PFSK-1 (cell line): Measurements from ENCODE around the gene SLC12A6.

Experiments
- POLR2AphosphoS5 ChIP-seq: IDR thresholded peaks from 2 replicates; pipeline ENCODE4 v1.6.1; 2012; ENCODE audit warnings: low read depth, mild to moderate bottlenecking, control low read depth, low read length, moderate library complexity
- REST ChIP-seq, 2 experiments: IDR thresholded peaks; 2 replicates each; pipeline versions ENCODE4 v1.6.1 to v1.8.0; 2011 to 2012; ENCODE audit warnings: low read depth in 2 of 2, low read length in 2 of 2, control low read depth in 1 of 2, inconsistent platforms in 1 of 2, mild to moderate bottlenecking in 1 of 2, moderate library complexity in 1 of 2; ENCODE audit not compliant: insufficient read depth in 1 of 2
- TAF1 ChIP-seq: IDR thresholded peaks from 2 replicates; pipeline ENCODE4 v1.6.1; 2012; ENCODE audit warnings: low read length, control low read depth, borderline replicate concordance; ENCODE audit not compliant: insufficient read depth

DNA sequence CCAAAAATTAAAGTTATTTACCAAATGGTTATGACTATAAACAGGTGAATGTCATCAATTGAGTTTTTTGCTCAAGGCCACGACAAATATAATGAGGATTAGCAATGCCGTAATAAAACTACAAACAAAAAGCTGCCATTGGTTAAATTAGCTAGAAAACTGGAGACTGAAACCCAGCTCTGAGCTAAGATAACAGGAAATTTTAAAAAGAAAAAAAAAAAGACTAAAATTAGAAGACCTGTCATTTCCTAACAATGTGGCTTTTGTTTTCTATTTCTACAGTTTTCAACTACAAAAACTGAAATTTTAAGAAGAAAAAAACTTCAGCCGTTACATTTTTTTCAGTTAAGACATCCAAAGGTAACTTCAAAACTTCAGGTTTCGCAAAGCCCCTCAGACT is 9.7 kb downstream of the SLC12A6 start:
- TF ChIP-seq POLR2AphosphoS5: no peak
- no peak for TF ChIP-seq TAF1
- TF ChIP-seq REST (IDR thresholded peaks at IDR 0.05; ENCODE audit: insufficient read depth in 1 of 2, low read depth in 2 of 2, low read length in 2 of 2): no peak
